HG03039 (cell line): ENCODE results near the gene EPHA7.

ENCODE experiments used
- ATAC-seq: cut with Tn5 transposase; IDR thresholded peaks from one replicate; pipeline ENCODE4 v1.9.1; 2021; ENCODE audit warnings: mild to moderate bottlenecking, moderate library complexity; ENCODE audit not compliant: unreplicated experiment

The EPHA7 gene

GRCh38 chr6:93329301-93330000, 89.9 kb downstream of the EPHA7 start:
- no peak for ATAC-seq

- ATAC-seq = no peak
Observed at GRCh38 chr6:93327857-93328256, 91.5 kb downstream of the EPHA7 start.

GRCh38 chr6:93325761-93326160, 93.6 kb downstream of the EPHA7 start:
- ATAC-seq = no peak

- ATAC-seq = no peak
Observed at GRCh38 chr6:93323630-93324029, 95.7 kb downstream of the EPHA7 start.

GRCh38 chr6:93322651-93323050, 96.7 kb downstream of the EPHA7 start:
- no peak for ATAC-seq

- ATAC-seq = no peak
Observed at GRCh38 chr6:93319304-93319703, 100.1 kb downstream of the EPHA7 start.

GRCh38 chr6:93318121-93318520, 101.2 kb downstream of the EPHA7 start:
- no peak for ATAC-seq

- no peak for ATAC-seq
Observed at GRCh38 chr6:93317592-93317991, 101.8 kb downstream of the EPHA7 start.

- no peak for ATAC-seq
Observed at GRCh38 chr6:93307505-93308409, 111.6 kb downstream of the EPHA7 start.

GRCh38 chr6:93305088-93305487, 114.3 kb downstream of the EPHA7 start:
- ATAC-seq = no peak

- no peak for ATAC-seq
Observed at GRCh38 chr6:93304505-93304904, 114.9 kb downstream of the EPHA7 start.

GRCh38 chr6:93300661-93301060, 118.7 kb downstream of the EPHA7 start:
- ATAC-seq = no peak

GRCh38 chr6:93299622-93300021, 119.7 kb downstream of the EPHA7 start:
- no peak for ATAC-seq

GRCh38 chr6:93295631-93296030, 123.7 kb downstream of the EPHA7 start:
- no peak for ATAC-seq

- ATAC-seq = no peak
Observed at GRCh38 chr6:93294879-93295278, 124.5 kb downstream of the EPHA7 start.

- ATAC-seq = no peak
Observed at GRCh38 chr6:93293872-93294271, 125.5 kb downstream of the EPHA7 start.

GRCh38 chr6:93293460-93293859, 125.9 kb downstream of the EPHA7 start:
- no peak for ATAC-seq

- no peak for ATAC-seq
Observed at GRCh38 chr6:93282521-93283031, 136.8 kb downstream of the EPHA7 start.

- ATAC-seq = no peak
Observed at GRCh38 chr6:93278241-93278640, 141.1 kb downstream of the EPHA7 start.

- ATAC-seq = no peak
Observed at GRCh38 chr6:93272896-93273295, 146.5 kb downstream of the EPHA7 start.

GRCh38 chr6:93272211-93272610, 147.1 kb downstream of the EPHA7 start:
- no peak for ATAC-seq
